T-helper 1 cell treated with Interleukin-12 subunit alpha and Interleukin-12 subunit beta and Interleukin-4 antibody, amounts not matched to agents 30 μg/mL and 1 μg/mL, for 36 hours (primary cell): ENCODE measurements around the gene CRK.
A peak's percentile ranks its signal among the peaks of the same experiment; 100 is the strongest.
"Not testable (repeated sequence)": the region's sequence is repeated elsewhere in the genome, so short reads cannot be mapped to it uniquely, and the experiment has no call there.

Experiments
- H3K27ac Mint-ChIP-seq: one replicate; pipeline ENCODE4 v1.8.0; 2021; ENCODE audit warnings: mild to moderate bottlenecking, mixed read lengths
- H3K27me3 Mint-ChIP-seq: one replicate; pipeline ENCODE4 v1.8.0; 2021; ENCODE audit warnings: low read depth, mixed read lengths
- H3K36me3 Mint-ChIP-seq: one replicate; pipeline ENCODE4 v1.8.0; 2021; ENCODE audit warnings: low read depth, mixed read lengths
- H3K4me1 Mint-ChIP-seq: one replicate; pipeline ENCODE4 v1.8.0; 2021; ENCODE audit warnings: low read depth, mixed read lengths
- H3K4me3 Mint-ChIP-seq: one replicate; pipeline ENCODE4 v1.8.0; 2021; ENCODE audit warnings: mild to moderate bottlenecking, moderate library complexity, mixed read lengths
- H3K9me3 Mint-ChIP-seq: one replicate; pipeline ENCODE4 v1.8.0; 2021; ENCODE audit warnings: mixed read lengths

Gene CRK

GRCh38 chr17:1462164-1463112 is 6.4 kb upstream of the CRK start:
- H3K36me3 Mint-ChIP-seq: peaks cover 1% of the 10 kb centered on the region
- H3K27ac Mint-ChIP-seq: no peak overlapping the region
- peaks cover 29% of the 10 kb centered on the region for H3K27me3 Mint-ChIP-seq
- H3K4me1 Mint-ChIP-seq: peaks cover 24% of the 10 kb centered on the region
- no peaks in the 10 kb centered on the region for H3K9me3 Mint-ChIP-seq
- H3K4me3 Mint-ChIP-seq: peak overlapping the region; percentile 61

GRCh38 chr17:1461198-1461944 is 5.3 kb upstream of the CRK start:
- Mint-ChIP-seq H3K27me3 (peaks cover 32% of the 10 kb centered on the region), H3K4me1 (peaks cover 28% of the 10 kb centered on the region)

GRCh38 chr17:1460233-1460632 is 4.2 kb upstream of the CRK start:
- H3K4me1 Mint-ChIP-seq: peaks cover 29% of the 10 kb centered on the region
- peaks cover 3% of the 10 kb centered on the region for H3K36me3 Mint-ChIP-seq
- H3K27ac Mint-ChIP-seq: no peak overlapping the region

More at GRCh38 chr17:1461198-1461944, 5.3 kb upstream of the CRK start:
- Mint-ChIP-seq H3K27ac (no peak overlapping the region), H3K9me3 (no peaks in the 10 kb centered on the region), H3K36me3 (peaks cover 3% of the 10 kb centered on the region), H3K4me3 (no peak overlapping the region)

GRCh38 chr17:1455291-1455796 is 688 bp downstream of the CRK start:
- Mint-ChIP-seq H3K27me3 (peaks cover 12% of the 10 kb centered on the region), H3K36me3 (peaks cover 5% of the 10 kb centered on the region), H3K4me3 (peak overlapping the region; percentile 84), H3K4me1 (peaks cover 23% of the 10 kb centered on the region), H3K9me3 (no peaks in the 10 kb centered on the region), H3K27ac (peak overlapping the region; percentile 78)

More at GRCh38 chr17:1460233-1460632, 4.2 kb upstream of the CRK start:
- peaks cover 32% of the 10 kb centered on the region for H3K27me3 Mint-ChIP-seq
- no peaks in the 10 kb centered on the region for H3K9me3 Mint-ChIP-seq
- no peak overlapping the region for H3K4me3 Mint-ChIP-seq

- Mint-ChIP-seq H3K36me3 (peaks cover 5% of the 10 kb centered on the region), H3K9me3 (no peaks in the 10 kb centered on the region), H3K4me1 (peaks cover 25% of the 10 kb centered on the region), H3K4me3 (peak overlapping the region; percentile 84), H3K27me3 (peaks cover 4% of the 10 kb centered on the region), H3K27ac (peak overlapping the region; percentile 70)
Measured at GRCh38 chr17:1454541-1454940, 1.5 kb downstream of the CRK start.

GRCh38 chr17:1453694-1454093 is 2.3 kb downstream of the CRK start:
- H3K4me3 Mint-ChIP-seq: peak overlapping the region; percentile 59
- H3K4me1 Mint-ChIP-seq: peaks cover 33% of the 10 kb centered on the region
- H3K27me3 Mint-ChIP-seq, H3K27ac Mint-ChIP-seq, H3K9me3 Mint-ChIP-seq, H3K36me3 Mint-ChIP-seq: not testable (repeated sequence)

GRCh38 chr17:1452836-1453235 is 3.2 kb downstream of the CRK start:
- no peaks in the 10 kb centered on the region for H3K9me3 Mint-ChIP-seq
- no peak overlapping the region for H3K4me3 Mint-ChIP-seq
- H3K36me3 Mint-ChIP-seq: peaks cover 8% of the 10 kb centered on the region
- H3K4me1 Mint-ChIP-seq: peaks cover 33% of the 10 kb centered on the region
- peaks cover 4% of the 10 kb centered on the region for H3K27me3 Mint-ChIP-seq
- H3K27ac Mint-ChIP-seq: no peak overlapping the region

GRCh38 chr17:1450261-1450660 is 5.8 kb downstream of the CRK start:
- H3K9me3 Mint-ChIP-seq, H3K4me3 Mint-ChIP-seq, H3K27me3 Mint-ChIP-seq, H3K36me3 Mint-ChIP-seq, H3K27ac Mint-ChIP-seq: not testable (repeated sequence)
- H3K4me1 Mint-ChIP-seq: peaks cover 37% of the 10 kb centered on the region

- Mint-ChIP-seq H3K9me3 (no peaks in the 10 kb centered on the region), H3K4me3 (no peak overlapping the region), H3K27ac (no peak overlapping the region), H3K4me1 (peaks cover 33% of the 10 kb centered on the region), H3K36me3 (peaks cover 6% of the 10 kb centered on the region), H3K27me3 (no peaks in the 10 kb centered on the region)
Measured at GRCh38 chr17:1449412-1449967, 6.5 kb downstream of the CRK start.

GRCh38 chr17:1447052-1447451 is 9.0 kb downstream of the CRK start:
- H3K4me3 Mint-ChIP-seq: no peak overlapping the region
- no peak overlapping the region for H3K27ac Mint-ChIP-seq
- H3K9me3 Mint-ChIP-seq: no peaks in the 10 kb centered on the region
- no peaks in the 10 kb centered on the region for H3K27me3 Mint-ChIP-seq
- peaks cover 24% of the 10 kb centered on the region for H3K4me1 Mint-ChIP-seq
- peaks cover 6% of the 10 kb centered on the region for H3K36me3 Mint-ChIP-seq

- no peaks in the 10 kb centered on the region for H3K27me3 Mint-ChIP-seq
- H3K4me1 Mint-ChIP-seq: peaks cover 22% of the 10 kb centered on the region
- no peak overlapping the region for H3K4me3 Mint-ChIP-seq
- H3K27ac Mint-ChIP-seq: no peak overlapping the region
- no peaks in the 10 kb centered on the region for H3K9me3 Mint-ChIP-seq
- peaks cover 4% of the 10 kb centered on the region for H3K36me3 Mint-ChIP-seq
Measured at GRCh38 chr17:1446201-1446600, 9.8 kb downstream of the CRK start.

- H3K27me3 Mint-ChIP-seq, H3K9me3 Mint-ChIP-seq, H3K36me3 Mint-ChIP-seq, H3K4me3 Mint-ChIP-seq, H3K27ac Mint-ChIP-seq: not testable (repeated sequence)
- peaks cover 22% of the 10 kb centered on the region for H3K4me1 Mint-ChIP-seq
Measured at GRCh38 chr17:1445695-1446094, 10.3 kb downstream of the CRK start.

- not testable (repeated sequence) for H3K9me3 Mint-ChIP-seq, H3K4me3 Mint-ChIP-seq, H3K27ac Mint-ChIP-seq, H3K36me3 Mint-ChIP-seq, H3K27me3 Mint-ChIP-seq
- H3K4me1 Mint-ChIP-seq: peaks cover 16% of the 10 kb centered on the region
Measured at GRCh38 chr17:1442721-1443120, 13.3 kb downstream of the CRK start.

- peaks cover 1% of the 10 kb centered on the region for H3K36me3 Mint-ChIP-seq
- H3K9me3 Mint-ChIP-seq: no peaks in the 10 kb centered on the region
- H3K4me3 Mint-ChIP-seq: no peak overlapping the region
- H3K4me1 Mint-ChIP-seq: peaks cover 14% of the 10 kb centered on the region
- no peaks in the 10 kb centered on the region for H3K27me3 Mint-ChIP-seq
- H3K27ac Mint-ChIP-seq: no peak overlapping the region
Measured at GRCh38 chr17:1442187-1442586, 13.8 kb downstream of the CRK start.
